Measurements from ENCODE around the gene WFDC1.

WFDC1 gene, protein sequence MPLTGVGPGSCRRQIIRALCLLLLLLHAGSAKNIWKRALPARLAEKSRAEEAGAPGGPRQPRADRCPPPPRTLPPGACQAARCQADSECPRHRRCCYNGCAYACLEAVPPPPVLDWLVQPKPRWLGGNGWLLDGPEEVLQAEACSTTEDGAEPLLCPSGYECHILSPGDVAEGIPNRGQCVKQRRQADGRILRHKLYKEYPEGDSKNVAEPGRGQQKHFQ

DNA sequence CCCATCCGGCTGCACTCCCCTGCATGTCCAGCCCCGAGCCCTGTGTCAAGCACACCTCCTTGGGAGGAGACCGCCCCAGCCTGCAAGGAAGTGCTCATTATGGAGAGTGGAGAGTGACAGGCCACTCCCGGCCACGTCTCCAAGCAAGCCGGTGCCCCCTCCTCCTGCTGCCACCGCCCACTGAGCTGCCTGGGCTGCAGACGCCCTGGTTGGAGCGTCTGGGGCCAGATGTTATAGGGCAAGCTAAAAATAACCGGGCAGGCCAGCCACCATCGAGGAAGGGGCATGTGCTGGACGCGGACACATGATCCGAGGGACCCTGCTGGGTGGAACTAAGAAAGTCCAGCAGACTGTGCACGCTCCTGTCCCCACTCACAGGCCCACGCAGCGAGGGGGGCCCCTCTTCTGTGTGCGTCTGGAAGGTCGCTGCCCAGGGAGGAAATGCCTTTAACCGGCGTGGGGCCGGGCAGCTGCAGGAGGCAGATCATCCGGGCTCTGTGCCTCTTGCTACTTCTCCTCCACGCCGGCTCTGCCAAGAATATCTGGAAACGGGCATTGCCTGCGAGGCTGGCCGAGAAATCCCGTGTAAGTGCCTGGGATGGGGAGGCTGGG lies at the start of gene WFDC1:
TSS of gene WFDC1 (plus strand) at position 348 of the 612 bp plus-strand sequence. CDS start at position 442, 94 bp downstream.
- TF ChIP-seq, protein P1, sequence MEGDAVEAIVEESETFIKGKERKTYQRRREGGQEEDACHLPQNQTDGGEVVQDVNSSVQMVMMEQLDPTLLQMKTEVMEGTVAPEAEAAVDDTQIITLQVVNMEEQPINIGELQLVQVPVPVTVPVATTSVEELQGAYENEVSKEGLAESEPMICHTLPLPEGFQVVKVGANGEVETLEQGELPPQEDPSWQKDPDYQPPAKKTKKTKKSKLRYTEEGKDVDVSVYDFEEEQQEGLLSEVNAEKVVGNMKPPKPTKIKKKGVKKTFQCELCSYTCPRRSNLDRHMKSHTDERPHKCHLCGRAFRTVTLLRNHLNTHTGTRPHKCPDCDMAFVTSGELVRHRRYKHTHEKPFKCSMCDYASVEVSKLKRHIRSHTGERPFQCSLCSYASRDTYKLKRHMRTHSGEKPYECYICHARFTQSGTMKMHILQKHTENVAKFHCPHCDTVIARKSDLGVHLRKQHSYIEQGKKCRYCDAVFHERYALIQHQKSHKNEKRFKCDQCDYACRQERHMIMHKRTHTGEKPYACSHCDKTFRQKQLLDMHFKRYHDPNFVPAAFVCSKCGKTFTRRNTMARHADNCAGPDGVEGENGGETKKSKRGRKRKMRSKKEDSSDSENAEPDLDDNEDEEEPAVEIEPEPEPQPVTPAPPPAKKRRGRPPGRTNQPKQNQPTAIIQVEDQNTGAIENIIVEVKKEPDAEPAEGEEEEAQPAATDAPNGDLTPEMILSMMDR (IDR thresholded peaks at IDR 0.05; ENCODE audit: low read depth, low read length, missing control alignments), result no peak
- no peak for DNase-seq (ENCODE audit: low read depth)
- H3K4me3 ChIP-seq (ENCODE audit: low read depth, low read length), result no peak within 1 kb of the TSS

- H3K4me3 ChIP-seq (ENCODE audit: low read depth, low read length), result no peak overlapping the region
- DNase-seq (ENCODE audit: low read depth), result no peak
- TF ChIP-seq, protein P1 (IDR thresholded peaks at IDR 0.05; ENCODE audit: low read depth, low read length, missing control alignments), result no peak
These were observed 48.6 kb upstream of the WFDC1 start for GRCh38 chr16:84245956-84246678.

DNA sequence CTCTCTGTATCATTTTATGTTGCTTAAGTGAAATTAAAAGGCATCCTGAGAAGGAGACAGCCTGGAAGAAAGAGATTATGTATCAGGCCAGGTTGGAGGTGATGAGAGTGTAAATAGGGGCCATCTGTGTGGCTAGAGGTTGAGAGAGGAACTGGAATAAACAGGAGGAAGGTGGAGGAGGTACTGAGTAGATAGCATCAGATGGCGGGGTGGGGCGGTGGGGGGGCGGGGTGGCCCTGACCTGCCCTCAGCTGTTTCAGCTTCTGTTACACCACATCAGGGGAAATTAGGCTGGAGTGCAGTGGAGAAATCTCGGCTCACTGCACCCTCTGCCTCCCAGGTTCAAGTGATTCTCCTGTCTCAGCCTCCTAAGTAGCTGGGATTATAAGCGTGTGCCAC lies 48.0 kb upstream of the WFDC1 start:
- DNase-seq (ENCODE audit: low read depth), result no peak
- H3K4me3 ChIP-seq (ENCODE audit: low read depth, low read length), result no peak overlapping the region
- TF ChIP-seq, protein P1 (IDR thresholded peaks at IDR 0.05; ENCODE audit: low read depth, low read length, missing control alignments), result no peak

- TF ChIP-seq, protein P1 (IDR thresholded peaks at IDR 0.05; ENCODE audit: low read depth, low read length, missing control alignments), result no peak
- no peak for DNase-seq (ENCODE audit: low read depth)
- H3K4me3 ChIP-seq (ENCODE audit: low read depth, low read length), result no peak overlapping the region
These were observed 47.3 kb upstream of the WFDC1 start for GRCh38 chr16:84247331-84247730.

- TF ChIP-seq, protein P1 (IDR thresholded peaks at IDR 0.05; ENCODE audit: low read depth, low read length, missing control alignments), result no peak
- no peak overlapping the region for H3K4me3 ChIP-seq (ENCODE audit: low read depth, low read length)
- DNase-seq (ENCODE audit: low read depth), result no peak
These were observed 46.8 kb upstream of the WFDC1 start for GRCh38 chr16:84247844-84248243.

DNA sequence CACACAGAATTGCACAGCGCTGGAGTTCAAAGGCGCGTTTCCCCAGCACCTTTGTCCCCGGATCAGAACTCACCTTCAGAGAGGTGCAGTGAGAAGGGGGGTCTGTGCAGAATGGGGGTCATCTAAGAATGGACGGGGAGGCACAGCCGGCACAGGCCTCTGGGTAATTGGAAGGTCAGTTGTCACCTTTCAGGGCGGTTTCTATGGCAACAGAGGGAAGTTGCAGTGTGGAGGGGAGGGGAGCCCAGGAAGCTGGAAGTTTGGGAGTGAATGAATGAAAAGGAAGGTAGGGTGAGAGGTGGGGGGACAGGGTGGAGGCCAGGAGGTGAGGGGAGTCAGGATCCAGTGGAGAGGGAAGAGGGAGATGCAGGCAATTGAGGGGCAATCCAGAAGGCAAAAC lies 42.5 kb upstream of the WFDC1 start:
- no peak for DNase-seq (ENCODE audit: low read depth)
- TF ChIP-seq, protein P1 (IDR thresholded peaks at IDR 0.05; ENCODE audit: low read depth, low read length, missing control alignments), result no peak
- H3K4me3 ChIP-seq (ENCODE audit: low read depth, low read length), result no peak overlapping the region
